ENCODE data around the gene PCSK7.

Gene PCSK7

DNA sequence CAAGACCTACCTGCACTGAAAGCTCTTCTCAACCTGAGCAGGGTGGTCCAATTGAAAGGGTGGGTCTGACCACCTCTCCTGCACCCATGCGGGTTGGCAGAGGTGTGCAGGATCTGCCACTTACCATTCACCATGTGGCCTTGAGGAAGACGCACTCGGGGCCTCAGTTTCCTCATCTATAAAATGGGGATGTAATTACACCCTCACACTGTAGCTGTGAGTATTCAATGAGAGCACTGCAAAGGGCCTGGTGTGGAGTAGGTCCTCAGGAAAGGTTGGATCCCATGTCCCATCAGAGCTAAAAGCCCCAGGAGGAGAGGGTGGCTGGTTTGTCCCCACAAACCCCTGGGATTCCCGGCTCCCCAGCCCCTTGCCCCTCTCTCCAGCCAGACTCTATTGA is 33.3 kb downstream of the PCSK7 start:
- Histone ChIP-seq H3K27ac (peak overlapping the region; percentile 97), H3K4me3 (peak overlapping the region; percentile 75)
- DNase-seq (ENCODE audit: low spot score): no peak
- TF ChIP-seq, protein P1, sequence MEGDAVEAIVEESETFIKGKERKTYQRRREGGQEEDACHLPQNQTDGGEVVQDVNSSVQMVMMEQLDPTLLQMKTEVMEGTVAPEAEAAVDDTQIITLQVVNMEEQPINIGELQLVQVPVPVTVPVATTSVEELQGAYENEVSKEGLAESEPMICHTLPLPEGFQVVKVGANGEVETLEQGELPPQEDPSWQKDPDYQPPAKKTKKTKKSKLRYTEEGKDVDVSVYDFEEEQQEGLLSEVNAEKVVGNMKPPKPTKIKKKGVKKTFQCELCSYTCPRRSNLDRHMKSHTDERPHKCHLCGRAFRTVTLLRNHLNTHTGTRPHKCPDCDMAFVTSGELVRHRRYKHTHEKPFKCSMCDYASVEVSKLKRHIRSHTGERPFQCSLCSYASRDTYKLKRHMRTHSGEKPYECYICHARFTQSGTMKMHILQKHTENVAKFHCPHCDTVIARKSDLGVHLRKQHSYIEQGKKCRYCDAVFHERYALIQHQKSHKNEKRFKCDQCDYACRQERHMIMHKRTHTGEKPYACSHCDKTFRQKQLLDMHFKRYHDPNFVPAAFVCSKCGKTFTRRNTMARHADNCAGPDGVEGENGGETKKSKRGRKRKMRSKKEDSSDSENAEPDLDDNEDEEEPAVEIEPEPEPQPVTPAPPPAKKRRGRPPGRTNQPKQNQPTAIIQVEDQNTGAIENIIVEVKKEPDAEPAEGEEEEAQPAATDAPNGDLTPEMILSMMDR (IDR thresholded peaks at IDR 0.05): no peak

DNA sequence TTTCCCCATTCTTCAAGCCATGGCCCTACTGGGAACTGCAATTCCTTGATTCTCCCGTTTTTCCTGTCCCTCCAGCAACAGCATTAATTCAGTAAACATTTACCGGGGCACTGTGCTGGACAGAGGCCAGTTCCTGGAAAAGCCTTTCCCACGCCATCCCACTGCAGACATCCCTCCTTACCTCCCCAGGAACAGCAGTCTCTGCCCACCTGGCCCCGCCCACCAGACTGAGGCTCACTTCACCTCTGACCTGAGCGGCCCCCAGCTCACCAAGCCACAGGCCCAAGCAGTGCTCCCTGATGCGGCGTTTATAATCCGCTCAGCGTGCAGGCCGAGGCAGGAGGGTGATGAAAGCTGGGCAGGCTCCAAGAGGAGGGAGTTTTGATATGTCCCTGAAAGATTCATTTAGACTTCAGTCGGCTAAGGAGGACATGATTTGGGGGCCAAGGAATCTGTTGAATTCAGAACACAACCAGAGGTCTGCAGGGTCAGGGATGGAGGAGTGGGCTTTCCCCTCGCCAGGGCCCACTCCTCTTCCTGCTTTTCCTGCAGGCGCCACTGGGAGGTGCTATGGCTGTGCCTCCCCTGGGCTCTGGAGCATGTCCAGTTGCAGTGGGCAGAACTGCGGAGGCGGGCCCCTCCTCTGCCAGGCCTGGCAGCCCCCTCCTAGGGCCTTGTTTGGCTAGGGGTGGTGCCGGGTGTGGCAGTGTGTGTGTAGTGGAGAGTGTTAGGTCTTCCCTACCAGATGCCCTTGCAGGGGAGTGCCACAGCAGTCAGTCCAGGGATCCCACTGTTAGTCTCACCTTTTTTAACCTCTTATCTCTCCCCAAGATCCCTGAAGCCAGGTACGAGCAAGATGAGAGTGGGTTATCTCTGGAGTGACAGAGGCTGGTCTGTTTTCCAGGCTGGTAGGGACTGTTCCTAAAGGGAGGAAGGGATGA is 34.1 kb downstream of the PCSK7 start:
- H3K4me3 ChIP-seq: peak overlapping the region; percentile 75
- DNase-seq (ENCODE audit: low spot score): peak; percentile 94
- TF ChIP-seq, protein P1 (IDR thresholded peaks at IDR 0.05): peak; percentile 79
- H3K27ac ChIP-seq: peak overlapping the region; percentile 97

DNA sequence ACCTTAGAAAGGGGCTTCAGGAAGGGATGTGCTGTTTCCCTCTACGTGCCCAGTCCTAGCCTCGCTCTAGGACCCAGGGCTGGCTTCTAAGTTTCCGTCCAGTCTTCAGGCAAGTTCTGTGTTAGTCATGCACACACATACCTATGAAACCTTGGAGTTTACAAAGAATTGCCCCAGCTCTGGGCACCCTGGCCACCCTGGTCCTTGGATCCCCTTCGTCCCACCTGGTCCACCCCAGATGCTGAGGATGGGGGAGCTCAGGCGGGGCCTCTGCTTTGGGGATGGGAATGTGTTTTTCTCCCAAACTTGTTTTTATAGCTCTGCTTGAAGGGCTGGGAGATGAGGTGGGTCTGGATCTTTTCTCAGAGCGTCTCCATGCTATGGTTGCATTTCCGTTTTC is 34.9 kb downstream of the PCSK7 start:
- H3K27ac ChIP-seq: peak overlapping the region; percentile 97
- TF ChIP-seq, protein P1 (IDR thresholded peaks at IDR 0.05): no peak
- H3K4me3 ChIP-seq: no peak overlapping the region
- DNase-seq (ENCODE audit: low spot score): no peak

DNA sequence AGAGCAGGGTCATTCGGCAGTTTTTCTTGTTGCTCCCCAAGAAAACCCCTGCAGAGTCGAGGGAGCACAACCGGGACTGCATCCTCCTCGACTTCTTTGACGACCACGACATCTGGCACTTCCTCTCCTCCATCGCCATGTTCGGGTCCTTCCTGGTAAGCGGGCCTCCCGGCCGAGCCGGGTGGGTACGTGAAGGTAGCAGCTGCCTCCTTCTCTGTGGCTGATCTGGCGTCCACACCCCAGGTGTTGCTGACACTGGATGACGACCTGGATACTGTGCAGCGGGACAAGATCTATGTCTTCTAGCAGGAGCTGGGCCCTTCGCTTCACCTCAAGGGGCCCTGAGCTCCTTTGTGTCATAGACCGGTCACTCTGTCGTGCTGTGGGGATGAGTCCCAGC is 36.1 kb downstream of the PCSK7 start:
- Histone ChIP-seq H3K27ac (no peak overlapping the region), H3K4me3 (no peak overlapping the region)
- TF ChIP-seq, protein P1 (IDR thresholded peaks at IDR 0.05): no peak
- DNase-seq (ENCODE audit: low spot score): no peak

DNA sequence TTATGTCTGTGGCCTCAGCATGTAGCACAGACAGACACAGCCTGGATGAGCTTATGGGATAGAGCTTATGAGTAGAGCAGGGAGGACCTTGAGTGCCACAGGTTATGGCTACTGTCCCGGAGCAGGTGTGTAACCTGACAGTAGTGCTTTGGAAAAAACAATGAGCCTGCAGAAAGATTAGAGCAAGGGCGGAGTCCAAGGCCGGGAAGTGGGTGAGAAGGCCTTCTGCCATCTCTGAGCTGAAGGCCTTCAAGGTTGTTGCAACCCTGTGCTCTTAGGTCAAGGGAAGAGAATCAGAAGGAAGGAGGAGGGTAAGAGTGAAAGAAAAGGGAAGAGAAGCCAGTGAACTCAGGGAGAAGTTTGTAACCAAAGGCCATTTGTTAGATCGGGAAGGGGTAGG is 36.6 kb downstream of the PCSK7 start:
- no peak overlapping the region for H3K4me3 ChIP-seq
- TF ChIP-seq, protein P1 (IDR thresholded peaks at IDR 0.05): no peak
- H3K27ac ChIP-seq: no peak overlapping the region
- DNase-seq (ENCODE audit: low spot score): no peak

DNA sequence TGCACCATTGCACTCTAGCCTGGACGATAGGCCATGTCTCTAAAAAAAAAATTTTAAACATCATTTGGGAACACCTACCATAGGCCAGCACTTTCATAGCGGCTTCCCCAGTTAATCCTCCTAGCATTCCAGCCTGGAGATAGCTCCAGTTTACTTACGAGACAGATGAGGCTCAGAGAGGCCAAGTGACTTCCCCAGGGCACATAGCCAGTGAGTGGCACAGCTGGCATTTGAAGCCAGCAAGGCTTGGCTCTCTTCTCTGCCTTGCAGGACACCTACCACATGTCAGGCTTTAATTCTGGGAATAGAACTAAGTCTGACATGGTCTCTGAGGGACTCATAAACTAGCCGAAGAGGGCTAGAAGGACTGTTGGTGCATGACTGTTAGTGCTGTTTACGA is 37.6 kb downstream of the PCSK7 start:
- DNase-seq (ENCODE audit: low spot score): no peak
- H3K27ac ChIP-seq: no peak overlapping the region
- TF ChIP-seq, protein P1 (IDR thresholded peaks at IDR 0.05): no peak
- no peak overlapping the region for H3K4me3 ChIP-seq

All from coronary artery (tissue), 2 donors.